GM12878 (cell line): ENCODE data around the gene PLSCR3. TPM values are rescaled to one million over a fixed set of nuclear protein-coding genes. Genes with fewer than 3 reads are reported as not detected.

Experiments
- BMI1 ChIP-seq: fragments of 450-650 bp; IDR thresholded peaks from 2 replicates; pipeline ENCODE4 v1.6.1; 2016; ENCODE audit warnings: mild to moderate bottlenecking, moderate library complexity, borderline replicate concordance
- CTCF ChIP-seq, 3 experiments: IDR thresholded peaks in 2 of 3; conservative IDR thresholded peaks in 1 of 3; 2 replicates each; pipeline ENCODE4 v1.5.1; 2011; ENCODE audit warnings: low read depth in 3 of 3, low read length in 3 of 3, mild to moderate bottlenecking in 3 of 3, control low read depth in 2 of 3, moderate library complexity in 2 of 3, inconsistent platforms in 1 of 3, mixed read lengths in 1 of 3; ENCODE audit not compliant: control insufficient read depth in 2 of 3, insufficient read depth in 1 of 3; ENCODE audit errors: extremely low read depth in 1 of 3
- PRDM15 ChIP-seq: fragments of 450-650 bp; formaldehyde crosslinking; IDR thresholded peaks from 2 replicates; pipeline ENCODE4 v1.4.0; 2020; ENCODE audit warnings: mild to moderate bottlenecking, moderate library complexity
- polyA plus RNA-seq, 11 experiments: library from polyadenylated mRNA; depleted of rRNA in 4 of 11; unstranded in 6 of 11; stranded (reverse) in 5 of 11; fragments of >200 nt; fragmentation: Nextera tagmentation in 4 of 11; fragmentation: Illumina TruSeq in 1 of 11; extraction: Ambion mirVana in 4 of 11; extraction: Trizol in 1 of 11; gene quantifications; 1 replicate in 1 of 11; 2 replicates in 10 of 11; pipeline versions ENCODE4 v1.2.1 to v1.2.3, GENCODE V29; 2011 to 2016; ENCODE audit warnings: inconsistent platforms in 2 of 11, missing spikeins in 2 of 11, low read depth in 1 of 11
- total RNA-seq, 4 experiments: library from RNA; depleted of rRNA in 3 of 4; stranded (reverse); fragments of >200 nt in 3 of 4; fragmentation: Illumina TruSeq in 1 of 4; extraction: Trizol in 1 of 4; gene quantifications; 2 replicates each; pipeline versions ENCODE4 v1.2.1 to v1.2.3, GENCODE V29; 2013 to 2021
- TF ChIP-seq, protein P1 (sequence below): fragments of 450-650 bp; IDR thresholded peaks from 2 replicates; pipeline ENCODE4 v1.6.1; 2016; ENCODE audit warnings: mild to moderate bottlenecking, moderate library complexity, borderline replicate concordance
- TF ChIP-seq, protein P2 (sequence below): IDR thresholded peaks from 2 replicates; pipeline ENCODE4 v1.6.1; 2012; ENCODE audit warnings: improper control_type of control experiment, low read depth, low read length; ENCODE audit not compliant: insufficient replicate concordance

Gene PLSCR3
- total and polyA plus RNA-seq, 10 of the 15 experiments (the other 5 are each of a cell fraction or from before 2014, with no cell fraction given), result 9.9 to 51.4 (median 43.4) TPM

DNA sequence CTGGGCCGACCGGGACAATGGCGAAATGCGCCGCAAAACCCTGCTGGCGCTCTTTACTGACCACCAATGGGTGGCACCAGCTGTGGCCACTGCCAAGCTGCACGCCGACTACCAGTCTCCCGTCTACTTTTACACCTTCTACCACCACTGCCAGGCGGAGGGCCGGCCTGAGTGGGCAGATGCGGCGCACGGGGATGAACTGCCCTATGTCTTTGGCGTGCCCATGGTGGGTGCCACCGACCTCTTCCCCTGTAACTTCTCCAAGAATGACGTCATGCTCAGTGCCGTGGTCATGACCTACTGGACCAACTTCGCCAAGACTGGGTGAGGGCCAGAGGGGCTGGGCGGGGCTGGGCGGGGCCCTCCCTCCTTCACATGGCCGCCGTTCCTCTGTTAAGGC lies 21.5 kb upstream of the PLSCR3 start (continued):
- TF ChIP-seq, protein P1, sequence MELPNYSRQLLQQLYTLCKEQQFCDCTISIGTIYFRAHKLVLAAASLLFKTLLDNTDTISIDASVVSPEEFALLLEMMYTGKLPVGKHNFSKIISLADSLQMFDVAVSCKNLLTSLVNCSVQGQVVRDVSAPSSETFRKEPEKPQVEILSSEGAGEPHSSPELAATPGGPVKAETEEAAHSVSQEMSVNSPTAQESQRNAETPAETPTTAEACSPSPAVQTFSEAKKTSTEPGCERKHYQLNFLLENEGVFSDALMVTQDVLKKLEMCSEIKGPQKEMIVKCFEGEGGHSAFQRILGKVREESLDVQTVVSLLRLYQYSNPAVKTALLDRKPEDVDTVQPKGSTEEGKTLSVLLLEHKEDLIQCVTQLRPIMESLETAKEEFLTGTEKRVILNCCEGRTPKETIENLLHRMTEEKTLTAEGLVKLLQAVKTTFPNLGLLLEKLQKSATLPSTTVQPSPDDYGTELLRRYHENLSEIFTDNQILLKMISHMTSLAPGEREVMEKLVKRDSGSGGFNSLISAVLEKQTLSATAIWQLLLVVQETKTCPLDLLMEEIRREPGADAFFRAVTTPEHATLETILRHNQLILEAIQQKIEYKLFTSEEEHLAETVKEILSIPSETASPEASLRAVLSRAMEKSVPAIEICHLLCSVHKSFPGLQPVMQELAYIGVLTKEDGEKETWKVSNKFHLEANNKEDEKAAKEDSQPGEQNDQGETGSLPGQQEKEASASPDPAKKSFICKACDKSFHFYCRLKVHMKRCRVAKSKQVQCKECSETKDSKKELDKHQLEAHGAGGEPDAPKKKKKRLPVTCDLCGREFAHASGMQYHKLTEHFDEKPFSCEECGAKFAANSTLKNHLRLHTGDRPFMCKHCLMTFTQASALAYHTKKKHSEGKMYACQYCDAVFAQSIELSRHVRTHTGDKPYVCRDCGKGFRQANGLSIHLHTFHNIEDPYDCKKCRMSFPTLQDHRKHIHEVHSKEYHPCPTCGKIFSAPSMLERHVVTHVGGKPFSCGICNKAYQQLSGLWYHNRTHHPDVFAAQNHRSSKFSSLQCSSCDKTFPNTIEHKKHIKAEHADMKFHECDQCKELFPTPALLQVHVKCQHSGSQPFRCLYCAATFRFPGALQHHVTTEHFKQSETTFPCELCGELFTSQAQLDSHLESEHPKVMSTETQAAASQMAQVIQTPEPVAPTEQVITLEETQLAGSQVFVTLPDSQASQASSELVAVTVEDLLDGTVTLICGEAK, result no peak
- TF ChIP-seq BMI1, result no peak
- TF ChIP-seq PRDM15 (CRISPR knock-in tag), result no peak
- TF ChIP-seq, protein P2, sequence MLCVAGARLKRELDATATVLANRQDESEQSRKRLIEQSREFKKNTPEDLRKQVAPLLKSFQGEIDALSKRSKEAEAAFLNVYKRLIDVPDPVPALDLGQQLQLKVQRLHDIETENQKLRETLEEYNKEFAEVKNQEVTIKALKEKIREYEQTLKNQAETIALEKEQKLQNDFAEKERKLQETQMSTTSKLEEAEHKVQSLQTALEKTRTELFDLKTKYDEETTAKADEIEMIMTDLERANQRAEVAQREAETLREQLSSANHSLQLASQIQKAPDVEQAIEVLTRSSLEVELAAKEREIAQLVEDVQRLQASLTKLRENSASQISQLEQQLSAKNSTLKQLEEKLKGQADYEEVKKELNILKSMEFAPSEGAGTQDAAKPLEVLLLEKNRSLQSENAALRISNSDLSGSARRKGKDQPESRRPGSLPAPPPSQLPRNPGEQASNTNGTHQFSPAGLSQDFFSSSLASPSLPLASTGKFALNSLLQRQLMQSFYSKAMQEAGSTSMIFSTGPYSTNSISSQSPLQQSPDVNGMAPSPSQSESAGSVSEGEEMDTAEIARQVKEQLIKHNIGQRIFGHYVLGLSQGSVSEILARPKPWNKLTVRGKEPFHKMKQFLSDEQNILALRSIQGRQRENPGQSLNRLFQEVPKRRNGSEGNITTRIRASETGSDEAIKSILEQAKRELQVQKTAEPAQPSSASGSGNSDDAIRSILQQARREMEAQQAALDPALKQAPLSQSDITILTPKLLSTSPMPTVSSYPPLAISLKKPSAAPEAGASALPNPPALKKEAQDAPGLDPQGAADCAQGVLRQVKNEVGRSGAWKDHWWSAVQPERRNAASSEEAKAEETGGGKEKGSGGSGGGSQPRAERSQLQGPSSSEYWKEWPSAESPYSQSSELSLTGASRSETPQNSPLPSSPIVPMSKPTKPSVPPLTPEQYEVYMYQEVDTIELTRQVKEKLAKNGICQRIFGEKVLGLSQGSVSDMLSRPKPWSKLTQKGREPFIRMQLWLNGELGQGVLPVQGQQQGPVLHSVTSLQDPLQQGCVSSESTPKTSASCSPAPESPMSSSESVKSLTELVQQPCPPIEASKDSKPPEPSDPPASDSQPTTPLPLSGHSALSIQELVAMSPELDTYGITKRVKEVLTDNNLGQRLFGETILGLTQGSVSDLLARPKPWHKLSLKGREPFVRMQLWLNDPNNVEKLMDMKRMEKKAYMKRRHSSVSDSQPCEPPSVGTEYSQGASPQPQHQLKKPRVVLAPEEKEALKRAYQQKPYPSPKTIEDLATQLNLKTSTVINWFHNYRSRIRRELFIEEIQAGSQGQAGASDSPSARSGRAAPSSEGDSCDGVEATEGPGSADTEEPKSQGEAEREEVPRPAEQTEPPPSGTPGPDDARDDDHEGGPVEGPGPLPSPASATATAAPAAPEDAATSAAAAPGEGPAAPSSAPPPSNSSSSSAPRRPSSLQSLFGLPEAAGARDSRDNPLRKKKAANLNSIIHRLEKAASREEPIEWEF, result no peak
- no peak for TF ChIP-seq CTCF (IDR thresholded peaks at IDR 0.05 in 2 of 3, conservative IDR thresholded peaks at IDR 0.05 in 1 of 3; ENCODE audit: control insufficient read depth in 2 of 3, extremely low read depth in 1 of 3, insufficient read depth in 1 of 3, low read depth in 3 of 3, low read length in 3 of 3)
